ENCODE data around the gene ASPHD2.
A peak's percentile ranks its signal among the peaks of the same experiment; 100 is the strongest.

Gene ASPHD2

GRCh38 chr22:26461188-26461810, 32.2 kb downstream of the ASPHD2 start:
- Histone ChIP-seq H3K79me2 (ENCODE audit: control insufficient read depth, low read length) (peaks cover 87% of the 10 kb centered on the region), H3K9me3 (ENCODE audit: control insufficient read depth, insufficient read depth, low read length) (no peaks in the 10 kb centered on the region), H3F3A (ENCODE audit: control insufficient read depth, insufficient read depth) (no peaks in the 10 kb centered on the region), H3K4me1 (ENCODE audit: control insufficient read depth, low read length) (no peaks in the 10 kb centered on the region), H3K4me3 (ENCODE audit: low read length) (no peak overlapping the region), H3K27me3 (ENCODE audit: control insufficient read depth, low read length) (no peaks in the 10 kb centered on the region), H4K20me1 (ENCODE audit: control insufficient read depth, insufficient read depth, low read depth, low read length) (peaks cover 9% of the 10 kb centered on the region), H3K36me3 (ENCODE audit: control insufficient read depth, low read length) (peaks cover 90% of the 10 kb centered on the region), H3K4me2 (ENCODE audit: low read length) (no peak overlapping the region), H3K9me2 (replicated peaks; ENCODE audit: control insufficient read depth, low read length) (no peaks in the 10 kb centered on the region), H3K27ac (ENCODE audit: low read depth, low read length) (no peak overlapping the region)
- no peak for TF ChIP-seq EZH2phosphoT487 (IDR thresholded peaks at IDR 0.05; ENCODE audit: borderline replicate concordance, low read length)
- peak; percentile 95 for TF ChIP-seq CTCF (IDR thresholded peaks at IDR 0.05; ENCODE audit: low read depth, low read length, poor library complexity, severe bottlenecking)

GRCh38 chr22:26462051-26462450, 33.0 kb downstream of the ASPHD2 start:
- H3F3A ChIP-seq (ENCODE audit: control insufficient read depth, insufficient read depth) = no peaks in the 10 kb centered on the region
- no peaks in the 10 kb centered on the region for H3K27me3 ChIP-seq (ENCODE audit: control insufficient read depth, low read length)
- H3K9me2 ChIP-seq (replicated peaks; ENCODE audit: control insufficient read depth, low read length) = no peaks in the 10 kb centered on the region
- H3K36me3 ChIP-seq (ENCODE audit: control insufficient read depth, low read length) = peaks cover 97% of the 10 kb centered on the region
- peaks cover 93% of the 10 kb centered on the region for H3K79me2 ChIP-seq (ENCODE audit: control insufficient read depth, low read length)
- H3K4me3 ChIP-seq (ENCODE audit: low read length) = no peak overlapping the region
- TF ChIP-seq EZH2phosphoT487 (IDR thresholded peaks at IDR 0.05; ENCODE audit: borderline replicate concordance, low read length) (no peak), CTCF (IDR thresholded peaks at IDR 0.05; ENCODE audit: low read depth, low read length, poor library complexity, severe bottlenecking) (no peak)
- H3K27ac ChIP-seq (ENCODE audit: low read depth, low read length) = no peak overlapping the region
- no peak overlapping the region for H3K4me2 ChIP-seq (ENCODE audit: low read length)
- H3K9me3 ChIP-seq (ENCODE audit: control insufficient read depth, insufficient read depth, low read length) = no peaks in the 10 kb centered on the region
- peaks cover 9% of the 10 kb centered on the region for H4K20me1 ChIP-seq (ENCODE audit: control insufficient read depth, insufficient read depth, low read depth, low read length)
- no peaks in the 10 kb centered on the region for H3K4me1 ChIP-seq (ENCODE audit: control insufficient read depth, low read length)

- Histone ChIP-seq H3K4me3 (ENCODE audit: low read length) (no peak overlapping the region), H4K20me1 (ENCODE audit: control insufficient read depth, insufficient read depth, low read depth, low read length) (peaks cover 9% of the 10 kb centered on the region), H3K9me2 (replicated peaks; ENCODE audit: control insufficient read depth, low read length) (no peaks in the 10 kb centered on the region), H3K4me2 (ENCODE audit: low read length) (no peak overlapping the region), H3K79me2 (ENCODE audit: control insufficient read depth, low read length) (peaks cover 93% of the 10 kb centered on the region), H3F3A (ENCODE audit: control insufficient read depth, insufficient read depth) (no peaks in the 10 kb centered on the region), H3K27ac (ENCODE audit: low read depth, low read length) (no peak overlapping the region), H3K4me1 (ENCODE audit: control insufficient read depth, low read length) (no peaks in the 10 kb centered on the region), H3K9me3 (ENCODE audit: control insufficient read depth, insufficient read depth, low read length) (no peaks in the 10 kb centered on the region), H3K36me3 (ENCODE audit: control insufficient read depth, low read length) (peaks cover 97% of the 10 kb centered on the region), H3K27me3 (ENCODE audit: control insufficient read depth, low read length) (no peaks in the 10 kb centered on the region)
- TF ChIP-seq EZH2phosphoT487 (IDR thresholded peaks at IDR 0.05; ENCODE audit: borderline replicate concordance, low read length) (no peak), CTCF (IDR thresholded peaks at IDR 0.05; ENCODE audit: low read depth, low read length, poor library complexity, severe bottlenecking) (no peak)
Measured at GRCh38 chr22:26462641-26463040, 33.6 kb downstream of the ASPHD2 start.

All from DOHH2 (cell line).